GM19240 (cell line): Measurements from ENCODE around the gene OTULIN.

ENCODE experiments used
- DNase-seq: peaks from one replicate; pipeline ENCODE4 v3.0.0; 2011; ENCODE audit warnings: low spot score; ENCODE audit not compliant: insufficient read length

Gene OTULIN

DNA sequence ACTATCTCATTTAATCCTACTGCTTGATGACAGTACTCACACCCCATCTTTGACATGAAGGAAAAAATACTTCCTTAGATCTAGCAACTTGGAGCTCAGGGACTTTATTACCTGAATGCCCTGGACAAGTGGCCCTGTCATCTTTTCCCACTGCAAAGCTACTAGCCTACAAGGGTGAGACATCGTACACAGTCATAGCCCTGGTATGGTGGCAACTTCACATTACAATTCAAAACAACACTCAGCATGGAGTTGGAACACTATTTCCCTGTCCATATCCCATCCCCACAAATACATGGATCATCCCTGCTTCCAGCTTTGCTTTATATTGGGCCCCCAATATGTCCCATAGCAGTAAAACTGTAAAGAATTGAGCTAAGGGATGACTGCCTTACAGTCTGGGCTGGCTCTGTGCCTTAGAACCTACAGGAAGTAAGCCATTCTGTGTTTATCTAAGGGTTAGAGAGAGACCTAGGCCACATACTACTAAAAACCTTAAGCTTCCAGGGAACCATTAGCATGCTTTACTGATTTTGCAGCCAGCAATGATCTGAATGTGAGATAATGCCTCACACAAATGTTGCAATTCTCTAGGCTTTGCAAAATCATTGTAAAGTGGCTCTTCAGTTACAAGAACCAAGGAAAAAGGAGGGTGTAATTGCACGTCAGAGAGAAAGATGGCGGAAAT lies 55.9 kb downstream of the OTULIN start:
- DNase-seq = no peak

DNA sequence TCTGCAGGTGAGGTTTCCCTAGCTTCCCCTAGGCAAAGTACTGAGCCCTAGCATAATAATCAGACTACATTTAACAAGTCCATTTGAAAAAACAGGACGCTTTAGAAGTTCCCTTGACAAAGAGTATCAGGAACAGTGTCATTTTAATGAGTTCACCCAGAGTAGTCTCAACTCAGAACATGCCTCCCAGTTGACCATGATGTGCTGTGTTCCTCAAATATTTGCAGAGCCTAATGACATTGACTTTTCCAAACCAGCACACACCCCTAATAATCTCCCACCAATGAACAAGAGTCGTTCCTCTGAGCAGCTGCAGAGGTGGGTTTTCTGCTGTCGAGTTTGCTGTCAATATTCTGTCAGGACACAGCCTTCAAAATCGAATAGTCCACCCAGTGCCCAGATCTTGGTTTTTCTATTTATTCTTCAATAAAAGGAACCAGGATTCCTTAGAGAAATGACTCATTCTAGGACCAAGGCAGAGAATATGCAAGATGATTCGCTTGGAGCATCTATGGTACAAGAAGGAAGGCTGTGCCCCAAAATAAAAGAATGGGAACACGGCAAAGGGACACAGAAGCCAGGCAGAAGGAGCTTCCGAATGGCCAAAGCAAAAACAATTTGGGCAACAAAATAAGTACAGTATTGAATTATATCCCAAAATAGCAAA lies 57.6 kb downstream of the OTULIN start:
- no peak for DNase-seq

DNA sequence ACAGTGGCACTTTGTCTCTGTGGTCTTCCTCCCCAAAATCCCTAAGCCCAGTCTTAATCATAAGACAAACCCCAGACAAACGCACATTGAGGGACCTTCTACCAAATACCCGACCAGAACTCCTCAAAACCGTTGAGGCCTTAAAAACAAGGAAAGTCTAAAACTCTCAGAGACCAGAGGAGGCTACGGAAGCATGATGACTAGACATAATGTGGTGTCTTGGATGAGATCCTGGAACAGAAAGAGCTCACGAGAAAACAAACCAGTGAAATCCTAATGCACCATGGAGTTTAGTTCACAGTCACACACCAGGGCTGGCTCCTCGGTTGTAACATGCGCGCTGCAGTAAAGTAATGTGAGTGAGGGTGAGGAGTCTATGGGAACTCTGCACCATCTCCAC lies 58.4 kb downstream of the OTULIN start:
- DNase-seq = no peak

DNA sequence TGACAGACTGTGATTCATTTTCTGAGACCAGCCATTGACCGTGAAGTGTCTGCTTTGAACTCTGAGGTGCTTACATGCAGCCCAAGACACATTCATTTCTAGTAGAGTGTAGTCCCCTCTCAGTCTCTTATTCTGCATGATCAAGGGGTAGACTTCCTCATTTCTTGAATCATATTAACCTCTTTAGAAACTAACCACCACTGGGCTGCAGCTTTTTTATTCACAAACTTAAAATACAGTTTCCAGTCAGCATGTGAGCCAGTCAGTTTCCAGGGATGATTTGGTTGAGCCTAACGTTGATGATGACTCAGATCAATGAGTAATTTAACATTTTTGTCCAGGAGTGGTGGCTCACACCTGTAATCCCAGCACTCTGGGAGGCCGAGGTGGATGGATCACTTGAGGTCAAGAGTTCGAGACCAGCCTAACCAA lies 59.2 kb downstream of the OTULIN start:
- no peak for DNase-seq

DNA sequence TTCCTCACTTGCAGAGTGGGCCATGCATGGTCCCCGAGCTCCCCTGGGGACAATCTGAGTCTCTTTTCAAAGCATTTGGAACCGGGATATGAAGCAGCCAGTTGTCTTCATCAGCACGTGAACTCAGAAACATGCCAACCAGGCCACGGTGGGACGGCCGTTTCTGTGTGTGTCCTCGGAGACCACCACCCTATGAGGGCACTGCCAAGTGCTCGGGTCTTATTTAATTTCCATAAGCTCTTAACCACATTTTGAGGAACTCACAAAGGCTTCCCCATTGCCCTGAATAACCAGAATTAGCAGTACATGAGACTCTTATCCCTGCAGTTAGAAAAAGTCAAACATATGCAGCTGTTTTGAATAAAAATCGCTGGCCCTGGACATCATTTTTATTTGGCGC lies 60.1 kb downstream of the OTULIN start:
- no peak for DNase-seq

DNA sequence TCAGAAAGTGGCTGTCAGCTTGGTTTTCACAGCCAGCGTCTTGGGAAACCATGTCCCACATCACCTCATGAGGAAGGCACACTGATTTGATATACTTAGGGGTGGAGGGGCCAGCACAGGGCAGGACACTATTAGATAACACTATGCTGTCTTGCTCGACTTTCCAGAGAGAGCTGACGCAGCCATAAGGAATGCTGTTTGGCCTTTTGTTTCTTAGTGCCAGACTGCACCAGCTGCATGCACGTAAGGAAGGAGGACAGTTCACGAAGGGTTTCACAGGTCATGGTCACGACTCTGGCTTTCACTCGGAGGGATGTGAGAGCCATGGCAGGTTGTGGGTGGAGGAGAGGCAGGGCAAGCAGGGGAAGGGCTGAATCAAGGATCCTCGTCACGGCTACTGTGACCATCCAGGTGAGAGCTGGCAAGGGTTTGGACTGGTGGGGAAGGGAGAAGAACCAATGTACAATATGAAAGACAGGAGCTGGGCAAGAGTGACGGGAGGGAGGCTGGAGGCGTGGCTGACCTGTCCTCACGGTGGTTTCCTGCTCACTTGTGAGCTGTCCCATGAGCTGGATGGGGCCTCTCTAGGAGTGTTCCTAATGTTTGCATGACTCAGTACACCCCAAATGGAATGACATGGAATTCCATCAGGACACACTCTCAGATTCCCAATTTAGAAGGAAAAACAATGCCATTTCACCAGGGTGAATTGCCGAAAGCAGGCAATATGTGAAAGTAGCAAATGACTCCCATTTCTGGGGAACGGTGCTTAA lies 61.7 kb downstream of the OTULIN start:
- no peak for DNase-seq

DNA sequence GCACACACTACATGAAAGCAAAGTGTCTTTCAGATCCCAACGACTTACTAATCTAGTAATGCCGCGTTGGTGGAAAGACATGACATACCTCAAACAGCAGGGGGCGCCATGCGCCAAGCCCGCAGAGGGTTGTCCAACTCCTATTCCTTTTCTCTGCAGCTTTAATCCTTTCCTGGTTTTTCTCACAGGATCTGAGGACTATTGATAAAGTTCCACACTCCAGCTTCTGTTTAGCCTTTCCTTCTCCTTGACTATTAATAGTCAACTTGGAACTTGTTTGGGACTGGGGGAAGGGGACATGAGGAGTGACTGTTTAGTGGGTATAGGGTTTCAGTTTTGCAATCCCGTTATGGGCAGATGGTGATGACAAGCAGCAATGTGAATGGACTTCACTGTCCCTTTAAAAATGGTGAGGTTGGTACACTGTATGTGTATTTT lies 62.9 kb downstream of the OTULIN start:
- peak; percentile 50 for DNase-seq

DNA sequence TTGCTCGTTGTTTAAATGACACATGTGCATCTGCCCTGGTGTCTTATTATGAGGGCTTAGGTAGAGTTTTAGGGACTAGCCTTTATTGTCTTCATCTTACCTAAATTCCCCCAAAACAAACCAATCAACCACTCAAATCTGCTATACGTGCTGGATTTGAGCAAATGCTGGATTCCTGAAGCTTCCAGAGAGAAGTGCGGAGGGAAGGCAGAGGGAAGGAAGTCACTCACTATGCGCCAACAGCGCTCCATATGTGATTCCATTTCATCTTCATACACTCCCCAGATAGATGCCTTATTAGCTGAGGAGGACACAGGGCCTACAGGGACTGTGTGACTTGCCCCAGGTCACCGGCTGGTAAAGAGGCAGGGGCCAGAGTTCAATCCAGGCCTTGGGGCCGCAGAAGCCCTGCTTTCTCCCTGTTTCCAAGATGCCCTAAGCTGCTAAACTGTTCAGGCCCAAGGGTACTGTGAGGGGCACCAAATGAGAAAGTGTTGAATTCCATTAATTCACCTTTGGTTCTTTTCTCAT lies 63.5 kb downstream of the OTULIN start:
- DNase-seq = no peak

DNA sequence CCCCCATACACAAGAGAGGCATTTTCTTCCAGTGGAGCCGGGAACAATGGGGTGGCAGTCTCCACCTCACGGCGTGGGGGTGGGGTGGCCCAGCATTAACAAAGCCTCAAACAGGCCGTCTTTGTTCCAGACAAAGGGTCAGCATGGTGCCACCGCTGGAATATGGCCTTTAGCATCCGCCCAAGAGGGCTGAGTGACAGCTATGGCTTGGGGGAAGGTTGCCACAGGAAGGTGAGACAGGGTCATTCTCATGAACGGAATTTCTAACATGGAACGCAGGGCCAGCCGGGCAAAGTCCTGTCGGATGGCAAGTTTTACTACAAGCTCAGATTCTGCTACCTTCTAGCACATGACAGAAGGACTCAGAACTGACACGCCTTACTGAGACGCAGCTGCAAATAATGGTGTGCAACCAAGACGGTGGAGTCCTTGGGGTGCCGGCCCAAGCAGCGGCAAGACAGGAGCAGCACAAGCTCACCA lies 64.0 kb downstream of the OTULIN start:
- DNase-seq = no peak

DNA sequence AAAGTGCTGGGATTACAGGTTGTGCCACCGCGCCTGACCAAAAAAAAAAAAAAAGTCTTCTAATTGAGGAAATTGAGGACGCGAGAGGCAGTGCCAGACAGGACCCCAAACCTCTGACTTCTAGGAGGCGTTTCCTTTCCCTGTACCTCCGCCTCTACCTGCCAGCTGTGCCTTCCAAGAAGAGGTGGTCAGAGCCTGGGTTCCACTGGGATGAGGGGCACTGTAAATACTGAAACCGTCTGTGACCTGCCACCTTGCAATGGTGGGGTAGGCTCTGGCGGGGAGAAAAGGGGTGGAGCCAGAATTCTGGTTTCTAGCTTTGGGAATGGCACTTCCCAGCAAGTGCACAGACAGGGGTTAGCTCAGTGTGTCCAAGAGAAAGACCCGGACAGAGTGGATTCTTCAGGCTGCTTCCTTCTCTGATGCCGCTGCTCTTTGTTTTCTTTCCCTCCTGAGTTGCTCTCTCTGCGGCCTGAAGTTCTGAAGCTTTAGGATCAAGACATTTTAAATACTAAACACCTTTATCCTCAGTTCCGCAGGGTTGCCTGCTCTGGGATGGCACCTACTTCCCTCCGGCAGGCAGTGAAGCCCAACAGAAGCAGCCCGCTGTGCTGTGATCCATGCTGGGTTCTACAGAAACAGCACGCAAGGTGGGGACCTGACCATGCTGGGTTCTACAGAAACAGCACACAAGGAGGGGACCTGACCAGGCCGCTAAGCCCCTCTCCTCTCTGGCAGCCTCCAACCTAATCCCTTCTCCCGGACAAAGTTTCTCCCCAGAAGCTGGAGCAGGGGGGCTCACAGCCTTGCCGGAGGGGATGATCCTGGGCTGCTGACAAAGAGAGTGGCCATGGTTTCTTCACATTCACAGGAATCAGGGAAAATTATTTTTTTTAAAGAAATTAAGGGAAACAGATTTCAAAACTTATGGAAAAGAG lies 65.2 kb downstream of the OTULIN start:
- no peak for DNase-seq

DNA sequence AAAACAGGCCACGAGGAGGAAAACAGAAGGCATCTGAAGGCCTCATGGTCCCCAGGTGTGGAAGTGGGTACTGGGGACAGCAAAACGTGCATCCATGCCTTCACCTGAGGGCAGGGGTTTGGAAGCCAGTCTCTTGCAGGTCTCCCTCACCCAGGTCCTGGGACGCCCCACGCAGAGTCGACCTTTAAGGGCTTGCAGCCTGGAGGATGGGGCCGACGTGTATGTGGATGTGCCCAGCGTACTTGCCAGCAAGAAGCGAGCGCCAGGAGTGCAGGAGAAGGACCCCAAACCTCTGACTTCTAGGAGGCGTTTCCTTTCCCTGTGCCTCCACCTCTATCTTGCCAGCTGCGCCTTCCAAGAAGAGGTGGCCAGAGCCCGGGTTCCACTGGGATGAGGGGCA lies 65.9 kb downstream of the OTULIN start:
- no peak for DNase-seq

DNA sequence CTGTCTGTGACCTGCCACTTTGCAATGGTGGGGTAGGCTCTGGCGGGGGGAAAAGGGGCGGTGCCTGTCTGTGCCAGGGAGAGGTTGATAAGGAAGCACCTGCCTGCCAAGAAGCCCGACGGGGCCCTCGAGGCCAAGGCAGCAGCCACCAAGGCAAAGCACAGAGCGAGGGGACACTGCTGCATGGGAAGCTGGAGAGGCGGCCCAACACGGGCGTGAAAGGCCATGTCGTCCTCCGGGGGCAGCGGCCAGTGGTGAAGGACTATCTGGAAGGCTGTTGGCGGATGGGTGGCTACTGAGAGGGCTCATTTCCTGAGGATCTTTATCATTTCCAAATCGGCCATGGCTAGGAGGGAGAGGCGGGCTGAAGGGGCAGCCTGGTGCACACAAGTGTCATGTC lies 66.4 kb downstream of the OTULIN start:
- no peak for DNase-seq

DNA sequence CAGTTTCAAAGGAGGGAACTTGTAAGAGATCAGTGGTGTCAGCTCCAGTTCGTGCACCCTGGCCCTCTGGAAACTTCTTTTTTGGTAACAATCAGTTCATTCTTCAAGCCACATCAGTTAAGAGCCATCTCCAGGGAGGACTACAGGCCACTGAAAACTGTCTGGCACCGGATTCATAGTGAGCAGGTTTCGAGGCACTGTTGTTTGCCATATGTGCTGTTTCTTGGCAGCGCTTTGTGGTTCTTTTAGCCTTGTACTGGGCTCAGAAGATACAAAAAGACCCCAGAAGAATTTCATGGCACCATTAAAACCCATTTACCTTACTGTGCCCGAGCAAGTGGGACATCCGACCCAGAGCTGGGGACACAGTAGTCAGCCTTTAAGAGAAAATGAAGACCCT lies 68.5 kb downstream of the OTULIN start:
- no peak for DNase-seq

DNA sequence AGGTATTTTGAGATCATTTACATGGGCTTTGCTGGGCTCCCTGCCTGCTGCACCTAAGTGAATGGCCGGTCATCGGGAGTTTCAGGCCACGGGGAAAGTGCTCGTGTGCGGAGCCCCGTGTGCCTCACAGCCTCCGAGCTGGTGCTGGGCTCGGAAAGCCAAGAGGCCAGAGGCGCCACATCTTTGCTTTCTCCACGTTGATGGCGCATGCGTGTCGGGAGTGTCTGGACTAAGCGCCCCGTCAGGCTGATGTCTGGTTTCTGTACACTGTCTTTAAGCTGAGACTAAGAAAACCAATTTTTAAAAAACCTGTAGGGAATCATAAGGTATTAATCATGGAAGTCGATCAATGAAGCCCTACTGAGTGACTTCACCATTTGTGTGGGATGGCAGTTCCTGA lies 69.1 kb downstream of the OTULIN start:
- DNase-seq = no peak

DNA sequence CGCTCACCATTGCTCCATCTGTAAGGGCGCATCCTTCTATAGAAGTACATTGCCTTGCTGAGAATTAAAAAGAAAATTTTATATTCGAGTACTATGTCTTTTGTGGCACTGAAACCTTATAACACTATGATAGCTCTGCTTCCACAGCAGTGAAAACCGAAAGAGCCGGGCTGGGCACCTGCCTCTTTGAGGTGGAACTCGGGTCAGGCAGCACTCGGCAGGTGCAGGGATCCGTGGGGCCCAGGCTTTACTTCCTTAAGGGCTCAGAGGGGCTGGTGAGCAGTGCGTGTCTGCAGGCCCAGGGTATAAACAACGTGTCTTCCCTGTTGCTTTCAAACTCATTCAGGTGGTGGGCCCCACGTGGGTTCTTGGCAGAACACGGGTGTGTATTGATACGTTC lies 69.9 kb downstream of the OTULIN start:
- DNase-seq = no peak

DNA sequence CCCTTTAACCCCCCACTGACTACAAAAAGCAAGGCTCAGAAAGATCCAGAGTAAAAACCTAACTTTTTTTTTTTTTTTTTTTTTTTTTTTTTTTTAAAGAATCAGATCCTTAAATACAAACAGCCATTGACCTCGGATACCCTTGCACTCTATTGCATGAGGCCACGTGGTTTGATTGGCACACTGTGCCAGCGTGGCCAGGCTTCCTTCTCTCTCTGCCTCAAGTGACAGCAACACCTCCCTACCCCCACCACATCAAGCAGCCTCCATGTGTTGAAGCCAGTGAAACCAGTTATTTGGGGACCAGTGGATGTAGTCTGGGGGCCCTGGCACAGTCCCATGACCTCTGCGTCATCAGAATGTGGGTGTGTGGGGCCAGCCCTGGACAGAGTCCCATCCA lies 71.4 kb downstream of the OTULIN start:
- no peak for DNase-seq

DNA sequence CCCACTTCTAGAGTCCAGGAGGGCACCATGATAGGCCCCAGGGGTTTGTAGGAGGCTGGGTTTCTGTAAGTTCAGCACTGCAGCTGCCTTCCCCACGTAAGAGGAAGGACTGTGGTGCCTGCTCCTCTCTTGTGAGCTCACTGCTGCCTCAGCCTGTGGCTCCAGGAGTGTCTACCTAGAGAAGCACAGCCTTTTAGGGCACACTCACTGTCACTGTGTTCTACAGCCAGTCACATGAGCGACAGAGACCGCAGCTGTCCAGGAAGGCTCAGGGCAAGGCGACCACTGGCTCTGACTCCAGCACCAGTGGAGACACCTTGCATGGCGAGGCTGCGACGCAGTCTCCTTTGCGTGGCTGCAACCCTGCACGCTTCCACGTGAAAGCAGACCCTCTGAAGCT lies 72.8 kb downstream of the OTULIN start:
- no peak for DNase-seq

DNA sequence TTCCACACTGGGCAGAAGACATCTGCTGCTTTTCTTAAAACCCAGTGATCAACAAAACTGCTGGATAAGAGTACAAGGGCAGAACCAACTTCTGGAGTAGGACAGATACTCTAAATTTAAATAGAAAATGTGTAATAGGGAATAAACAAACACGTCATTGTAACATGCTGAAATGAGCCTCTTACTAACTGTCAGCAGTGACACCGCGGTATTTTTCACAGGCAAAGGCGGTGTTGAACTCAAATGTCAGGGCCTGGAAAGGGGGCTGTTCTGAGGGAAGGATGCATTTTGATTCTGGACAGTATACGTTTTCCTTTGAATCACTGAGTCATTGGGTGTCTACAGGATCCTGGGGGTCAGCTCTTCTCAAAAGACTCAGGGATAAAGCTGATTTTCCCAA lies 73.5 kb downstream of the OTULIN start:
- DNase-seq = no peak

DNA sequence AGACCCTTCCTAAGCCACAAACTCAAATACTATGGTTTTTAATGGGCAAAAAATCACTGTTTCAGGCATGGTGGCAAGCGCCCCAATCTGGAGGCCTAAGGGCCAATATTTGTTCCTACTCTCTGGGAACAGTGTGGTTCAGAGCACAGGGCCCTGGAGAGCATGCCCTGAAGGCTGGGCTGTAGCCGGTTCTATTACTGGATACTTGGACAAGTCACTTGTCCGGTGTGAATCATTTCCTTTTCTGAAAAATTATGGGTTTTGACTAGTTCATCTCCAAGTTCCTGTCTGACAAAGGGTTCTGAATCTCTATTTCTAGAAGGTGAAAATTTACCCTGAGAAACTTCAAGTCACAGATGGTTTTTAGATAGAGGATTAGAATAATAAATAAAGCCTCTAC lies 75.0 kb downstream of the OTULIN start:
- DNase-seq = no peak

DNA sequence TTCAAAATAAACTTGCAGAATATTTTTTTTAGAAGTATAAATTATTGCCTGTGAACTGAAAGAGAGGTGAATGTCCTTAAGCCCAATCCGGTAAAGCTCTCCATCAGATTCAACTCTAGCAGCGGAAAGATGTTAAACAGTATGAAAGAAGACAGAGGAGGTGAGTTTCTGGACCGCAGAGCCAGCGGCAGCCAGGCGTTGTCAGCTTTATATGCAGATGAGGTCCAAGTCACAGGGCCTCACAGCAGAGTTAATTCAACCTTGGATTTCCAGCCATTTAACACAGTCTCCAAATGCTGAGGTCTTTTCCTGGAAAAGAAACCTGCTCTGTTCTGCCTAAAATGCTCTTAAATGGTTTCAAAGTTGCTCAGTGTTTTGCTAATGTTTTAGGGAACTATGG lies 75.5 kb downstream of the OTULIN start:
- no peak for DNase-seq

DNA sequence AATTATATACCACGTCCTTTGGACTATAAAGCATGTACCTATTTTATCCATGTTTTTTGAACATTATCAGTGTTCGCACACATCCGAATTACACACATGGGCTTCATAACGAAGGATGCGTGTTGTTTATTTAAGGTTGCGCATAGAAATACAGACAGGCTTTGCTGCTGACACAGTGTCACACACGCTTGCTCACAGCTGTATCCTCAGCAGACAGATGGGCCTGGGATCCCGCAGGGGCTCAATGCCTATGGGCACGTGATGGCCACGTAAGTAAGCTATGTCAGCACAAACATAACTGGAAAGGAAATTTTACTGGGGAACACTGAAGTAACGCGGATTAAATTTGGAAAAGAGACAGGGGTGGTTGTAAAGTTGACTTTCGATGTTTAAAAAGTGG lies 76.6 kb downstream of the OTULIN start:
- no peak for DNase-seq
